Measurements from ENCODE around the gene SIAH3.

- TF ChIP-seq EP300 (IDR thresholded peaks at IDR 0.05; ENCODE audit: borderline replicate concordance) = no peak
- no peak for TF ChIP-seq FOXM1 (IDR thresholded peaks at IDR 0.05; ENCODE audit: borderline replicate concordance, low read depth)
- no peak for TF ChIP-seq CREB1 (IDR thresholded peaks at IDR 0.05; ENCODE audit: low read depth)
- TF ChIP-seq RAD21 (IDR thresholded peaks at IDR 0.05; ENCODE audit: low read depth) = no peak
- no peak for TF ChIP-seq TCF12 (IDR thresholded peaks at IDR 0.05; ENCODE audit: low read depth)
- TF ChIP-seq, protein P1, sequence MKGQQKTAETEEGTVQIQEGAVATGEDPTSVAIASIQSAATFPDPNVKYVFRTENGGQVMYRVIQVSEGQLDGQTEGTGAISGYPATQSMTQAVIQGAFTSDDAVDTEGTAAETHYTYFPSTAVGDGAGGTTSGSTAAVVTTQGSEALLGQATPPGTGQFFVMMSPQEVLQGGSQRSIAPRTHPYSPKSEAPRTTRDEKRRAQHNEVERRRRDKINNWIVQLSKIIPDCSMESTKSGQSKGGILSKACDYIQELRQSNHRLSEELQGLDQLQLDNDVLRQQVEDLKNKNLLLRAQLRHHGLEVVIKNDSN (IDR thresholded peaks at IDR 0.05) = no peak
- TF ChIP-seq, protein P2, sequence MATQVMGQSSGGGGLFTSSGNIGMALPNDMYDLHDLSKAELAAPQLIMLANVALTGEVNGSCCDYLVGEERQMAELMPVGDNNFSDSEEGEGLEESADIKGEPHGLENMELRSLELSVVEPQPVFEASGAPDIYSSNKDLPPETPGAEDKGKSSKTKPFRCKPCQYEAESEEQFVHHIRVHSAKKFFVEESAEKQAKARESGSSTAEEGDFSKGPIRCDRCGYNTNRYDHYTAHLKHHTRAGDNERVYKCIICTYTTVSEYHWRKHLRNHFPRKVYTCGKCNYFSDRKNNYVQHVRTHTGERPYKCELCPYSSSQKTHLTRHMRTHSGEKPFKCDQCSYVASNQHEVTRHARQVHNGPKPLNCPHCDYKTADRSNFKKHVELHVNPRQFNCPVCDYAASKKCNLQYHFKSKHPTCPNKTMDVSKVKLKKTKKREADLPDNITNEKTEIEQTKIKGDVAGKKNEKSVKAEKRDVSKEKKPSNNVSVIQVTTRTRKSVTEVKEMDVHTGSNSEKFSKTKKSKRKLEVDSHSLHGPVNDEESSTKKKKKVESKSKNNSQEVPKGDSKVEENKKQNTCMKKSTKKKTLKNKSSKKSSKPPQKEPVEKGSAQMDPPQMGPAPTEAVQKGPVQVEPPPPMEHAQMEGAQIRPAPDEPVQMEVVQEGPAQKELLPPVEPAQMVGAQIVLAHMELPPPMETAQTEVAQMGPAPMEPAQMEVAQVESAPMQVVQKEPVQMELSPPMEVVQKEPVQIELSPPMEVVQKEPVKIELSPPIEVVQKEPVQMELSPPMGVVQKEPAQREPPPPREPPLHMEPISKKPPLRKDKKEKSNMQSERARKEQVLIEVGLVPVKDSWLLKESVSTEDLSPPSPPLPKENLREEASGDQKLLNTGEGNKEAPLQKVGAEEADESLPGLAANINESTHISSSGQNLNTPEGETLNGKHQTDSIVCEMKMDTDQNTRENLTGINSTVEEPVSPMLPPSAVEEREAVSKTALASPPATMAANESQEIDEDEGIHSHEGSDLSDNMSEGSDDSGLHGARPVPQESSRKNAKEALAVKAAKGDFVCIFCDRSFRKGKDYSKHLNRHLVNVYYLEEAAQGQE (IDR thresholded peaks at IDR 0.05; ENCODE audit: low read depth) = no peak
- no peak for TF ChIP-seq TAF1 (IDR thresholded peaks at IDR 0.05; ENCODE audit: low read depth)
- no peak for TF ChIP-seq TEAD4 (IDR thresholded peaks at IDR 0.05)
- TF ChIP-seq CEBPB (IDR thresholded peaks at IDR 0.05) = no peak
Measured at GRCh38 chr13:45808925-45809324, 42.6 kb downstream of the SIAH3 start.
